Pancreas (tissue), 10 donors: ENCODE results near the gene SPAG16. TPM values are rescaled to one million over a fixed set of nuclear protein-coding genes. Genes with fewer than 3 reads are reported as not detected.

Experiments
- ATAC-seq, 4 donors: fragments of 200-7000 bp; cut with Tn5 transposase; one replicate each; pipeline versions ENCODE4 v1.8.0 to v1.9.1; 2020; ENCODE audit warnings: mild to moderate bottlenecking in 4 of 4, moderate library complexity in 4 of 4
- DNase-seq, 6 donors: peaks; one replicate each; pipeline ENCODE4 v3.0.0-alpha.2; 2020
- FAIRE-seq: peaks from 2 replicates; lab custom pipeline; 2012; peaks lifted over from hg19 to GRCh38; lab: Jason Lieb, UNC
- H3K27ac ChIP-seq, 4 donors: fragments of 200-600 bp; sonication (generic); 1 replicate in 3 of 4; 2 replicates in 1 of 4; pipeline versions ENCODE4 v1.5.0 to v1.8.0; 2020
- H3K27me3 ChIP-seq, 4 donors: fragments of 200-600 bp; one replicate each; pipeline ENCODE4 v1.8.0; 2021
- H3K36me3 ChIP-seq, 3 donors: fragments of 200-600 bp; sonication (generic) in 1 of 3; one replicate each; pipeline versions ENCODE4 v1.5.0 to v1.8.0; 2020 to 2021
- H3K4me1 ChIP-seq, 3 donors: fragments of 200-600 bp; one replicate each; pipeline ENCODE4 v1.8.0; 2021
- H3K4me3 ChIP-seq, 4 donors: fragments of 200-600 bp; sonication (generic) in 2 of 4; one replicate each; pipeline versions ENCODE4 v1.5.0 to v1.8.0; 2020 to 2021
- H3K9me3 ChIP-seq, 4 donors: fragments of 200-600 bp; one replicate each; pipeline ENCODE4 v1.8.0; 2021
- CTCF ChIP-seq, 4 donors: fragments of 200-600 bp; sonication (generic) in 3 of 4; IDR thresholded peaks; one replicate each; pipeline versions ENCODE4 v1.5.0 to v1.8.0; 2021; ENCODE audit warnings: antibody characterized with exemption in 4 of 4
- WGBS, 2 donors: extraction: QIAGEN DNeasy Blood & Tissue Kit; methylation state at CpG; one replicate each; pipeline ENCODE4 v1.1.7; 2013; 5-methylcytosine and 5-hydroxymethylcytosine counted together
- intact Hi-C, 3 donors: fragments of 100-400 bp; cut with DNase I; formaldehyde crosslinking; loops; one replicate each; pipeline versions ENCODE4 v1.11.1 to v1.14.2; 2022
- polyA plus RNA-seq, 2 donors: library from polyadenylated mRNA; stranded (reverse); fragments of 200-250 nt; gene quantifications; one replicate each; pipeline ENCODE4 v1.2.3, GENCODE V29; 2013
- total RNA-seq, 6 donors: library from RNA; stranded (reverse); fragmentation: NEBNext Ultra II Directional in 4 of 6; extraction: Animal tissue kit (Norgen Biotek cat#: 25700) in 4 of 6; gene quantifications; one replicate each; pipeline versions ENCODE4 v1.2.1 to v1.2.4, GENCODE V29; 2021 to 2023
- donor health status: healthy with polysubstance abuse.
- donor health status: DM: no; HTN: no; CAD: no; lungs with moderate emphysema.
- donor health status: DM: no; HTN: no; CAD: no.
- donor health status: control.
- donor health status: control.
- donor health status: Bipolar disorder and iron deficiency.
- donor health status: DM: yes; HTN: yes; CAD: no.
- donor health status: DM: no; HTN: no; CAD: no.
- donor health status: DM: no; HTN: no; CAD: no.
- donor health status: DM: yes; HTN: yes; CAD: no.

The SPAG16 gene
- total and polyA plus RNA-seq, 8 donors = 9.7 to 25.7 (median 11.7) TPM

GRCh38 chr2:213766465-213766901, 482.2 kb downstream of the SPAG16 start:
- WGBS, 2 donors = 42 to 56% methylated on average over 3 of the region's 3 CpGs
- Histone ChIP-seq H3K4me3 (no peak overlapping the region), H3K9me3 (no peaks in the 10 kb centered on the region), H3K4me1 (no peaks in the 10 kb centered on the region), H3K36me3 (no peaks in the 10 kb centered on the region), H3K27me3 (no peaks in the 10 kb centered on the region), H3K27ac (no peak overlapping the region)
- no peak for FAIRE-seq
- no peak for DNase-seq
- intact Hi-C loops = no loop called here
- no peak for TF ChIP-seq CTCF (IDR thresholded peaks at IDR 0.05)
- ATAC-seq = no peak

- H3K36me3 ChIP-seq = no peaks in the 10 kb centered on the region
- FAIRE-seq = no peak
- intact Hi-C loops = no loop called here
- H3K4me1 ChIP-seq = no peaks in the 10 kb centered on the region
- no peak for DNase-seq
- no peaks in the 10 kb centered on the region for H3K27me3 ChIP-seq
- H3K4me3 ChIP-seq = no peak overlapping the region
- no peak overlapping the region for H3K27ac ChIP-seq
- no peak for TF ChIP-seq CTCF (IDR thresholded peaks at IDR 0.05)
- no peak for ATAC-seq
- no peaks in the 10 kb centered on the region for H3K9me3 ChIP-seq
- WGBS, 2 donors = 83 to 88% methylated on average over 2 of the region's 2 CpGs
Measured at GRCh38 chr2:213787869-213788268, 503.6 kb downstream of the SPAG16 start.

- Histone ChIP-seq H3K36me3 (no peaks in the 10 kb centered on the region), H3K9me3 (no peaks in the 10 kb centered on the region), H3K4me1 (no peaks in the 10 kb centered on the region), H3K4me3 (no peak overlapping the region), H3K27me3 (no peaks in the 10 kb centered on the region), H3K27ac (no peak overlapping the region)
- 74 to 84% methylated on average over 1 of the region's 1 CpG for WGBS, 2 donors
- intact Hi-C loops = no loop called here
- ATAC-seq = no peak
- no peak for DNase-seq
- no peak for FAIRE-seq
- TF ChIP-seq CTCF (IDR thresholded peaks at IDR 0.05) = no peak
Measured at GRCh38 chr2:213789940-213790339, 505.7 kb downstream of the SPAG16 start.

GRCh38 chr2:213792045-213792444, 507.8 kb downstream of the SPAG16 start:
- no peak for DNase-seq
- intact Hi-C loops = no loop called here
- 91 to 92% methylated on average over 3 of the region's 3 CpGs for WGBS, 2 donors
- Histone ChIP-seq H3K4me3 (no peak overlapping the region), H3K27ac (no peak overlapping the region), H3K27me3 (no peaks in the 10 kb centered on the region), H3K9me3 (no peaks in the 10 kb centered on the region), H3K4me1 (no peaks in the 10 kb centered on the region), H3K36me3 (no peaks in the 10 kb centered on the region)
- ATAC-seq = no peak
- TF ChIP-seq CTCF (IDR thresholded peaks at IDR 0.05) = no peak
- no peak for FAIRE-seq

GRCh38 chr2:213806125-213806726, 522.0 kb downstream of the SPAG16 start:
- peak in 1 of 4 donors; percentile 26 for TF ChIP-seq CTCF (IDR thresholded peaks at IDR 0.05)
- Histone ChIP-seq H3K4me3 (no peak overlapping the region), H3K27ac (no peak overlapping the region), H3K9me3 (no peaks in the 10 kb centered on the region), H3K4me1 (no peaks in the 10 kb centered on the region), H3K36me3 (no peaks in the 10 kb centered on the region), H3K27me3 (no peaks in the 10 kb centered on the region)
- DNase-seq (no peak), FAIRE-seq (peak; percentile 63), ATAC-seq (no peak)
- intact Hi-C loops = no loop called here
- WGBS, 2 donors = 4 to 8% methylated on average over 1 of the region's 1 CpG
